Chondrocyte (in vitro differentiated cells): ENCODE data around the gene MBNL1. TPM values are rescaled to one million over a fixed set of nuclear protein-coding genes. Genes with fewer than 3 reads are reported as not detected.

Source experiments
- DNase-seq: peaks from one replicate; pipeline ENCODE4 v3.0.0; 2021; ENCODE audit warnings: mixed read lengths, low spot score
- H3K27ac Mint-ChIP-seq: one replicate; pipeline ENCODE4 v1.8.0; 2021; ENCODE audit warnings: mild to moderate bottlenecking, moderate library complexity, mixed read lengths; ENCODE audit not compliant: unreplicated experiment
- H3K27me3 Mint-ChIP-seq: 2 replicates; pipeline ENCODE4 v1.8.0; 2021; ENCODE audit warnings: low read depth, mixed read lengths
- H3K36me3 Mint-ChIP-seq: 2 replicates; pipeline ENCODE4 v1.8.0; 2021; ENCODE audit warnings: low read depth, mixed read lengths
- H3K4me1 Mint-ChIP-seq: 2 replicates; pipeline ENCODE4 v1.8.0; 2021; ENCODE audit warnings: low read depth, mild to moderate bottlenecking, mixed read lengths
- H3K4me3 Mint-ChIP-seq: one replicate; pipeline ENCODE4 v1.8.0; 2021; ENCODE audit warnings: mild to moderate bottlenecking, moderate library complexity, mixed read lengths; ENCODE audit not compliant: unreplicated experiment
- H3K9me3 Mint-ChIP-seq: 2 replicates; pipeline ENCODE4 v1.8.0; 2021; ENCODE audit warnings: low read depth, mixed read lengths
- total RNA-seq: library from RNA; stranded (reverse); gene quantifications from 3 replicates; pipeline ENCODE4 v1.2.1, GENCODE V29; 2021
- TF ChIP-seq, protein P1 (sequence below): fragments of 200-600 bp; sonication (generic); IDR thresholded peaks from 2 replicates; pipeline ENCODE4 v1.5.0; 2021; ENCODE audit warnings: antibody characterized with exemption, mild to moderate bottlenecking, moderate library complexity

MBNL1 gene
- total RNA-seq, 1 donor from 2014 or later: 166 TPM

DNA sequence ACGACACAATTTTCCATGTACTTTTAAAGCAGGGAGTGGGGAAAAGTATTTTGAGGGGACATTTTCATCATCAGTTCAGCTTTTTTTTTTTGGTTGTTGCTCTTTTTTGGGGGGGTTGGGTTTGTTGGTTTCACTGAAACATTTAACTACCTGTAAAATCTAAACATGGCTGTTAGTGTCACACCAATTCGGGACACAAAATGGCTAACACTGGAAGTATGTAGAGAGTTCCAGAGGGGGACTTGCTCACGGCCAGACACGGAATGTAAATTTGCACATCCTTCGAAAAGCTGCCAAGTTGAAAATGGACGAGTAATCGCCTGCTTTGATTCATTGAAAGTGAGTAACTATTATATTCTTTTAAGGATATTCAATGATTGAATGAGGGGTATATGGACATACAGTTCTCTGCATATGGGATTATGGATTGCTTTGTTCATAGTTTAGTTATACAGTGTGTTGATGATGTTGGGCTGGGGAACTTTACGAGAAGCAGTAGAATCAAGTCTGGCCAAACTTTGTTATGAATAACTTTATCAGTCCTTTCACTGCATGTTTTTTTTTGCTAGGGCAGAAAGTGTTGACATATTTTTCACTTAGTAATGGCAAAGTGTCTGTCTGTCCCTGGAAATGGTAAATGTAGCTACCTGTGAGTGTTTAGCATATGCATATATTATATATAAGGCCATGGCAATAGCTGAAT is 31.5 kb downstream of the MBNL1 start:
- TF ChIP-seq, protein P1, sequence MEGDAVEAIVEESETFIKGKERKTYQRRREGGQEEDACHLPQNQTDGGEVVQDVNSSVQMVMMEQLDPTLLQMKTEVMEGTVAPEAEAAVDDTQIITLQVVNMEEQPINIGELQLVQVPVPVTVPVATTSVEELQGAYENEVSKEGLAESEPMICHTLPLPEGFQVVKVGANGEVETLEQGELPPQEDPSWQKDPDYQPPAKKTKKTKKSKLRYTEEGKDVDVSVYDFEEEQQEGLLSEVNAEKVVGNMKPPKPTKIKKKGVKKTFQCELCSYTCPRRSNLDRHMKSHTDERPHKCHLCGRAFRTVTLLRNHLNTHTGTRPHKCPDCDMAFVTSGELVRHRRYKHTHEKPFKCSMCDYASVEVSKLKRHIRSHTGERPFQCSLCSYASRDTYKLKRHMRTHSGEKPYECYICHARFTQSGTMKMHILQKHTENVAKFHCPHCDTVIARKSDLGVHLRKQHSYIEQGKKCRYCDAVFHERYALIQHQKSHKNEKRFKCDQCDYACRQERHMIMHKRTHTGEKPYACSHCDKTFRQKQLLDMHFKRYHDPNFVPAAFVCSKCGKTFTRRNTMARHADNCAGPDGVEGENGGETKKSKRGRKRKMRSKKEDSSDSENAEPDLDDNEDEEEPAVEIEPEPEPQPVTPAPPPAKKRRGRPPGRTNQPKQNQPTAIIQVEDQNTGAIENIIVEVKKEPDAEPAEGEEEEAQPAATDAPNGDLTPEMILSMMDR: no peak
- Mint-ChIP-seq H3K36me3 (peaks cover 18% of the 10 kb centered on the region), H3K27me3 (no peaks in the 10 kb centered on the region), H3K27ac (peak overlapping the region; percentile 93), H3K9me3 (no peaks in the 10 kb centered on the region), H3K4me3 (no peak overlapping the region), H3K4me1 (peaks cover 80% of the 10 kb centered on the region)
- no peak for DNase-seq

DNA sequence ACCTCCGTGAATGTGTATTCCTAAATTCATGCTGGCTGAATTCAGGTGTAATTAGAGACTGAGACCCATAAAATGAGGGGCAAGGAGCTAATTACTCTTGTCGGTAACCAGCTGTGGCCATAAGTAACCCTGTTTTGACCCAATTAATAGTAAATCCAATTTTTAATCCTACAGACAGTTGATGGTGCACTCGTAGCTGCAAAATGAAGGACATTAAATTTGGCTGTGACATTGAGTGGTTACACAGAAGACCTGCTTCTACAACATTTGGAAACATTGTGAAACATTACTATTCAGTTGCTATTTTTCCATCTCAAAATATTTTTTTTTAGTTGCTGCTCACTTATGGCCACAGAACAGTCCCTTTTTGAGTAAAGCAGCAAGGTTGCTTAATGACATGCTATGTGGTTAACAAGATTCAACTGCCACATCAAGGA is 33.0 kb downstream of the MBNL1 start:
- no peak for DNase-seq
- Mint-ChIP-seq H3K9me3 (no peaks in the 10 kb centered on the region), H3K27ac (peak overlapping the region; percentile 90), H3K27me3 (no peaks in the 10 kb centered on the region), H3K4me3 (no peak overlapping the region), H3K36me3 (peaks cover 14% of the 10 kb centered on the region), H3K4me1 (peaks cover 78% of the 10 kb centered on the region)
- TF ChIP-seq, protein P1: no peak

DNA sequence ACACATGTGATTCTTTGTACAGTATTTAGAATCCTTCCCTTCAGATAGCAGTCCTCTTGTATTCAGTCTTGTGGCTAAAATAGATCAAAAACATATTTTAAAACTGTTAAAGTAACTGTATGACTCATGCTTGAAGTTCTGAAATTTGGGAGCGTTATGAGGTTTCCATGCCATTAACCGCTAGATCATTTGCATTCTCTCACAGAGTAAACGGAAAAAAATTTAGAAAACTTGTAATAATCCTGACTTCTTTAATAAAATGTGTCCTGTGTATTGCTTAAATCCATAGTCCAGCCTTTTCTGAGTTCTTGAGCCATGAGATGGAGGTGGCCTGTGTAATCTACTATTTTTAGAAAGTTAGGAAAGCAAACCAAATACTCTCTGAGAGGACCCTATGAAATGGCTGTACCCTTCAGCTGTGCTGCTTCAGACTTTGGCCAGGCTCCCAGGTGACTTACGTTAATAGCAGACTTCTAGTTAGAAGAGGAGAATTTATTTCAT is 33.8 kb downstream of the MBNL1 start:
- TF ChIP-seq, protein P1: no peak
- H3K36me3 Mint-ChIP-seq: peaks cover 14% of the 10 kb centered on the region
- H3K27ac Mint-ChIP-seq: peak overlapping the region; percentile 90
- H3K9me3 Mint-ChIP-seq: no peaks in the 10 kb centered on the region
- H3K4me1 Mint-ChIP-seq: peaks cover 77% of the 10 kb centered on the region
- no peaks in the 10 kb centered on the region for H3K27me3 Mint-ChIP-seq
- H3K4me3 Mint-ChIP-seq: peak overlapping the region; percentile 44
- no peak for DNase-seq

DNA sequence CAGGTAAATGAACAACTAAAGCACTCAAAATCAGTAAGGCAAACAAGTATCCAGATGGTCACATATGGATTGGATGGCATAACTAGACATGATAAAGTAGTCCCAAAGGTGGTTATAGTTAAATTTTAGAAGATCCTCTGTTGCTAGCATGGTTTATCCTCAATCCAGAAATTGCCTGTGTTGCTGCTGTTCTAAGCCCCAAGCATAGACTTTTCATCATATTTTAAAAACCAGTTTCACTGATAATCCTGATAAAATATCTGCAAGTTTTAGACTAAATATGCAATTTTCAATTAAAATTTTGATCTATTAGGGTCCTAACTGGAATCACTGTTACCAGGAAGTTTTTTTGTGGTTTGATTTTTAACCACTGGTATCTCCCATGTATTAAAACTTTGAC is 35.4 kb downstream of the MBNL1 start:
- DNase-seq: no peak
- Mint-ChIP-seq H3K27ac (peak overlapping the region; percentile 55), H3K36me3 (peaks cover 14% of the 10 kb centered on the region), H3K4me3 (no peak overlapping the region), H3K4me1 (peaks cover 81% of the 10 kb centered on the region), H3K9me3 (no peaks in the 10 kb centered on the region), H3K27me3 (no peaks in the 10 kb centered on the region)
- TF ChIP-seq, protein P1: no peak

DNA sequence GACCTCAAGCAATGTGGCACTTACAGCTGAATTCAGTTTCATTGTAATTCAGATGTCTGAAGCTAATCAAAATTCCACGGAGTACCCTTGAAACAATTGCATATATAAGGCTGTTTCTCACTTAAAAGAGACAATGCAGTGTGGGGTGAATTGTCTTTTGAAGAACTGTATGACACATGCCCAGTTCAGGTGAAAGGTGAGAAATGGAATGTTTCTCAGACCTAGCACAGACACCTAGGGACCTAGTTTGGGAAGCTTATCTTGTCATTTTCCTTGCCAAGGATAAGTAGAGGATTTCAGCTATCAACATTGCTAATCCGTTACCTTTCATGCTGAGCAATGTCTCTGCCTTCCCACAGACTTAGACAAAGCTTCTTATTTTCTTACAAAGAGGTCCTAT is 36.3 kb downstream of the MBNL1 start:
- TF ChIP-seq, protein P1: no peak
- no peaks in the 10 kb centered on the region for H3K27me3 Mint-ChIP-seq
- DNase-seq: no peak
- H3K4me3 Mint-ChIP-seq: no peak overlapping the region
- H3K36me3 Mint-ChIP-seq: peaks cover 6% of the 10 kb centered on the region
- H3K27ac Mint-ChIP-seq: peak overlapping the region; percentile 65
- H3K9me3 Mint-ChIP-seq: no peaks in the 10 kb centered on the region
- peaks cover 80% of the 10 kb centered on the region for H3K4me1 Mint-ChIP-seq
